IMR-90 (cell line): ENCODE measurements around the gene PEF1. TPM values are rescaled to one million over a fixed set of nuclear protein-coding genes. Genes with fewer than 3 reads are reported as not detected.

Experiments
- ATAC-seq: fragments of 200-7000 bp; cut with Tn5 transposase; 2 replicates; pipeline ENCODE4 v1.9.1; 2020; ENCODE audit warnings: low read depth, mild to moderate bottlenecking, moderate library complexity
- BruUV-seq: library from RNA; stranded (reverse); fragments of 400-500 nt; replicated peaks from 2 replicates; lab custom pipeline; 2021; lab: Mats Ljungman, UMichigan
- CTCF ChIA-PET: fragments of 300-600 bp; formaldehyde crosslinking; extraction: SDS; loops from one replicate; lab custom pipeline; 2021; ENCODE audit warnings: antibody characterized with exemption; lab: Yijun Ruan, JAX
- POLR2A ChIA-PET: fragments of 300-600 bp; sonication (Branson Sonifier 250); formaldehyde crosslinking; loops from one replicate; lab custom pipeline; 2022; ENCODE audit warnings: antibody characterized with exemption; ENCODE audit not compliant: unreplicated experiment; lab: Charles Lee
- DNase-seq: peaks from one replicate; pipeline ENCODE4 v3.0.0; 2013
- H2AFZ ChIP-seq: replicated peaks from 2 replicates; pipeline ENCODE3; 2013; ENCODE audit warnings: low read length, mild to moderate bottlenecking; ENCODE audit not compliant: poor library complexity
- H2AK5ac ChIP-seq: 2 replicates; pipeline ENCODE4 v1.6.1; 2013; ENCODE audit warnings: low read depth, low read length, inconsistent platforms
- H2AK9ac ChIP-seq: replicated peaks from 2 replicates; pipeline ENCODE3; 2013; ENCODE audit warnings: mild to moderate bottlenecking, low read depth, low read length, moderate library complexity; ENCODE audit not compliant: poor library complexity
- H2BK120ac ChIP-seq: 2 replicates; pipeline ENCODE4 v1.6.1; 2013; ENCODE audit warnings: low read depth, low read length, inconsistent platforms
- H2BK15ac ChIP-seq: 3 replicates; pipeline ENCODE4 v1.6.1; 2013; ENCODE audit warnings: low read depth, low read length, inconsistent platforms
- H2BK20ac ChIP-seq: 2 replicates; pipeline ENCODE4 v1.6.1; 2013; ENCODE audit warnings: low read depth, mild to moderate bottlenecking, inconsistent platforms, low read length, moderate library complexity
- H2BK5ac ChIP-seq: 2 replicates; pipeline ENCODE4 v1.6.1; 2013; ENCODE audit warnings: mild to moderate bottlenecking, low read depth, low read length, inconsistent platforms; ENCODE audit not compliant: poor library complexity, severe bottlenecking
- H3K14ac ChIP-seq: replicated peaks from 2 replicates; pipeline ENCODE4 v1.6.1; 2013; ENCODE audit warnings: low read depth, low read length, inconsistent platforms
- H3K18ac ChIP-seq: 2 replicates; pipeline ENCODE4 v1.6.1; 2013; ENCODE audit warnings: low read depth, low read length, control low read depth
- H3K23ac ChIP-seq: 2 replicates; pipeline ENCODE4 v1.6.1; 2013; ENCODE audit warnings: low read depth, low read length, inconsistent platforms
- H3K27ac ChIP-seq: 2 replicates; pipeline ENCODE4 v1.5.1; 2013; ENCODE audit warnings: mild to moderate bottlenecking, control low read depth, low read length; ENCODE audit not compliant: insufficient read depth
- H3K27me3 ChIP-seq: 2 replicates; pipeline ENCODE4 v1.6.1; 2013; ENCODE audit warnings: low read length; ENCODE audit not compliant: control insufficient read depth, insufficient read depth
- H3K36me3 ChIP-seq: 2 replicates; pipeline ENCODE4 v1.6.1; 2013; ENCODE audit warnings: low read length, mixed read lengths; ENCODE audit not compliant: control insufficient read depth, insufficient read depth
- H3K4ac ChIP-seq: 2 replicates; pipeline ENCODE4 v1.6.1; 2013; ENCODE audit warnings: low read depth, low read length, inconsistent platforms
- H3K4me1 ChIP-seq: 2 replicates; pipeline ENCODE4 v1.6.1; 2013; ENCODE audit warnings: low read length, mixed read lengths; ENCODE audit not compliant: control insufficient read depth, insufficient read depth
- H3K4me2 ChIP-seq: 2 replicates; pipeline ENCODE4 v1.6.1; 2013; ENCODE audit warnings: low read depth, mild to moderate bottlenecking, control low read depth, low read length, moderate library complexity
- H3K4me3 ChIP-seq: 2 replicates; pipeline ENCODE4 v1.5.1; 2013; ENCODE audit warnings: low read depth, mild to moderate bottlenecking, control low read depth, low read length, moderate library complexity; ENCODE audit not compliant: insufficient read depth
- H3K56ac ChIP-seq: 2 replicates; pipeline ENCODE4 v1.6.1; 2013; ENCODE audit warnings: low read length, inconsistent platforms; ENCODE audit not compliant: insufficient read depth; ENCODE audit errors: extremely low read depth
- H3K79me1 ChIP-seq, 2 experiments: 2 replicates each; pipeline ENCODE4 v1.6.1; 2013; ENCODE audit warnings: low read length in 2 of 2, inconsistent platforms in 1 of 2, low read depth in 1 of 2
- H3K9ac ChIP-seq: 2 replicates; pipeline ENCODE4 v1.6.1; 2013; ENCODE audit warnings: low read depth, low read length, control low read depth
- H3K9me1 ChIP-seq: 2 replicates; pipeline ENCODE4 v1.6.1; 2013; ENCODE audit warnings: low read length, inconsistent platforms; ENCODE audit not compliant: insufficient read depth
- H3K9me3 ChIP-seq: 2 replicates; pipeline ENCODE4 v1.6.1; 2013; ENCODE audit warnings: low read length; ENCODE audit not compliant: control insufficient read depth, insufficient read depth
- H4K20me1 ChIP-seq: 2 replicates; pipeline ENCODE4 v1.6.1; 2013; ENCODE audit warnings: low read length, inconsistent platforms; ENCODE audit not compliant: insufficient read depth
- H4K5ac ChIP-seq: 2 replicates; pipeline ENCODE4 v1.6.1; 2013; ENCODE audit warnings: mild to moderate bottlenecking, low read depth, low read length, control low read depth
- H4K8ac ChIP-seq, 2 experiments: 2 replicates each; pipeline ENCODE4 v1.6.1; 2013; ENCODE audit warnings: low read depth in 2 of 2, low read length in 2 of 2, control low read depth in 1 of 2, inconsistent platforms in 1 of 2
- H4K91ac ChIP-seq: 2 replicates; pipeline ENCODE4 v1.6.1; 2013; ENCODE audit warnings: low read depth, low read length, inconsistent platforms; ENCODE audit not compliant: insufficient read depth
- BHLHE40 ChIP-seq: fragments of 150-350 bp; IDR thresholded peaks from 2 replicates; pipeline ENCODE4 v1.6.1; 2016; ENCODE audit warnings: mild to moderate bottlenecking, low read depth, low read length
- CEBPB ChIP-seq: IDR thresholded peaks from 2 replicates; pipeline ENCODE4 v1.6.1; 2012; ENCODE audit warnings: low read depth, low read length, improper control_type of control experiment
- FOS ChIP-seq: fragments of 150-350 bp; IDR thresholded peaks from 2 replicates; pipeline ENCODE4 v1.6.1; 2016; ENCODE audit warnings: low read depth, low read length
- MAFK ChIP-seq: IDR thresholded peaks from 2 replicates; pipeline ENCODE4 v1.6.1; 2012; ENCODE audit warnings: low read depth, low read length, improper control_type of control experiment
- MAZ ChIP-seq: IDR thresholded peaks from 2 replicates; pipeline ENCODE4 v1.6.1; 2012; ENCODE audit warnings: low read depth, mild to moderate bottlenecking, low read length, improper control_type of control experiment, moderate library complexity, borderline replicate concordance
- MXI1 ChIP-seq: IDR thresholded peaks from 2 replicates; pipeline ENCODE4 v1.6.1; 2012; ENCODE audit warnings: low read depth, mild to moderate bottlenecking, low read length, moderate library complexity, borderline replicate concordance
- NFE2L2 ChIP-seq: fragments of 150-350 bp; IDR thresholded peaks from 2 replicates; pipeline ENCODE4 v1.6.1; 2016; ENCODE audit warnings: low read depth, mild to moderate bottlenecking, low read length
- POLR2A ChIP-seq: IDR thresholded peaks from 2 replicates; pipeline ENCODE4 v1.6.1; 2012; ENCODE audit warnings: mild to moderate bottlenecking, low read depth, low read length
- RAD21 ChIP-seq: IDR thresholded peaks from 2 replicates; pipeline ENCODE4 v1.6.1; 2012; ENCODE audit warnings: low read length, improper control_type of control experiment
- RCOR1 ChIP-seq: IDR thresholded peaks from 2 replicates; pipeline ENCODE4 v1.6.1; 2012; ENCODE audit warnings: mild to moderate bottlenecking, low read length, improper control_type of control experiment; ENCODE audit not compliant: insufficient replicate concordance
- RFX5 ChIP-seq: IDR thresholded peaks from 2 replicates; pipeline ENCODE4 v1.8.0; 2012; ENCODE audit warnings: low read depth, mild to moderate bottlenecking, low read length, moderate library complexity
- SMC3 ChIP-seq: fragments of 150-350 bp; IDR thresholded peaks from 2 replicates; pipeline ENCODE4 v1.6.1; 2016; ENCODE audit warnings: low read depth, mild to moderate bottlenecking, antibody characterized with exemption, low read length, moderate library complexity
- WGBS, 2 experiments: methylation state at CpG; one replicate each; pipeline versions ENCODE4 v1.1.5 to v1.1.7; 2013; ENCODE audit warnings: missing lambda C conversion rate in 2 of 2; ENCODE audit not compliant: insufficient read length in 1 of 2; ENCODE audit errors: extremely low coverage in 2 of 2; 5-methylcytosine and 5-hydroxymethylcytosine counted together
- dilution Hi-C: fragments of 300-500 bp; cut with HindIII; formaldehyde crosslinking; loops from one replicate; pipeline ENCODE4 v1.14.3; 2018; ENCODE audit warnings: low sequenced_read_pairs; ENCODE audit not compliant: unreplicated experiment
- in situ Hi-C: fragments of 300-500 bp; cut with MboI; formaldehyde crosslinking; loops from 3 replicates; pipeline ENCODE4 v1.14.3; 2019; ENCODE audit warnings: low sequenced_read_pairs, inconsistent platforms, mixed read lengths
- intact Hi-C: fragments of 100-400 bp; cut with micrococcal nuclease; formaldehyde crosslinking; loops from 2 replicates; pipeline ENCODE4 v1.10.0; 2022
- polyA plus RNA-seq, 3 experiments: library from polyadenylated mRNA; depleted of rRNA; stranded (reverse); fragments of >200 nt; gene quantifications; 2 replicates each; pipeline ENCODE4 v1.2.3, GENCODE V29; 2012; ENCODE audit warnings: low replicate concordance in 1 of 3
- total RNA-seq: library from RNA; depleted of rRNA; stranded (reverse); fragments of >200 nt; gene quantifications from 2 replicates; pipeline ENCODE4 v1.2.3, GENCODE V29; 2012
- TF ChIP-seq, protein P1 (sequence below): fragments of 150-350 bp; IDR thresholded peaks from 2 replicates; pipeline ENCODE4 v1.6.1; 2016; ENCODE audit warnings: low read depth, mild to moderate bottlenecking, low read length, moderate library complexity, borderline replicate concordance
- TF ChIP-seq, protein P2 (sequence below): fragments of 150-350 bp; IDR thresholded peaks from 2 replicates; pipeline ENCODE4 v1.6.1; 2017; ENCODE audit warnings: mild to moderate bottlenecking, antibody characterized with exemption, low read length, low read depth

Gene PEF1
- total and polyA plus RNA-seq, 2 of the 4 experiments (the other 2 are of a cell fraction): 84.2 to 104 TPM

DNA sequence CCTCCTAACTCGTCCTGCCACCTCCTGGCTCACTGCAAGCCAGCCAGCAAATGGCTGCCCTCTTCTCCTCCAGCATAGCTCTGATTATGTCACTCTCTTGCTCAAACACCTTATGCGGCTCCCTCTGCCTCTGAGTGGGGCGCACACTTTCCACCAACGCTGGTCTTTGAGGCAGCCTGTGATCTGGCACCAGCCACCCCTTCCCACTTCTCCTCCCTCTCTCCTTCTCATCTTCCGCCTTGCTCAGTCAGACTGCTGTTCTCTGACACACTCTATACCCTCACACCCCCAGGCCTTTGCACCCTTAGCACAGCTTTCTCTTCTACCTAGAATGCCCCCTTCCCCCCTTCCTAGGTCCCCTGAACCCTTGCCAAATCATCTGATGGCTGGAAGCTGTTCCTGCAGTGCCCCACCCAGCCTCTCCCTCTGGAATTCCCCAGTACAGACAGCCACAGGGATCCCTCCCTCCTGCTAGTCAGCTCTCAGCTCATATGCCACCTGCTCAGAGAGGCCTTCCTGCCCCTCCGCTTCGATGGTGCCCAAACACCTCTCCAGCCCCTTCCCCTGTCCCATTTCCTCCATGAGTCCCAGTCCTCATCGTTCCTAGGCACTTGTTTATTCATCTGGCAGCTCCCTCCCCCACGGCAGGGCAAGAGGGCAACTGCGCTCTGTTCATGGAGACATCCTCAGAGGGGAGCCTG lies 21.7 kb upstream of the PEF1 start:
- H3K27ac ChIP-seq: 0 out of 2 replicates have a peak overlapping the region, but pooled peaks have one; percentile 5
- H3K9ac ChIP-seq: no peak overlapping the region
- H3K18ac ChIP-seq: no peak overlapping the region
- dilution Hi-C loops (no loop called here), intact Hi-C loops (no loop called here), in situ Hi-C loops (loop anchor here (10.0 kb wide), 1 partner anchor 78 kb away; no protein-coding TSS in a partner anchor)
- no peak overlapping the region for H3K56ac ChIP-seq
- H3K4ac ChIP-seq: peak overlapping the region; percentile 43
- ChIA-PET POLR2A (no interaction called here), CTCF (interaction anchor here (0.7 to 1.8 kb wide), 5 partner anchors 9 to 123 kb away, joined by 3 to 5 read pairs (median 4); partner anchors contain the start of gene COL16A1)
- WGBS, 2 experiments: 69% methylated on average over 4 of the region's 10 CpGs; no CpG with 5 or more reads in 1 of the 2 experiments
- no peak overlapping the region for H2BK20ac ChIP-seq
- H2BK5ac ChIP-seq: no peak overlapping the region
- no peak overlapping the region for H2BK15ac ChIP-seq
- peaks cover 7% of the 10 kb centered on the region; the same call in 1 of the 2 replicates for H3K9me1 ChIP-seq
- DNase-seq: peak; percentile 46
- peaks cover 12% of the 10 kb centered on the region for H3K4me1 ChIP-seq
- peaks cover 69% of the 10 kb centered on the region for H3K36me3 ChIP-seq
- ATAC-seq: peak; percentile 12
- H3K4me3 ChIP-seq: no peak overlapping the region
- H4K5ac ChIP-seq: no peak overlapping the region
- H2BK120ac ChIP-seq: peak overlapping the region; percentile 14
- no peak overlapping the region for H4K8ac ChIP-seq
- H4K91ac ChIP-seq: peak overlapping the region; percentile 11; the same call in 1 of the 2 replicates
- H2AK5ac ChIP-seq: peak overlapping the region; percentile 64
- no peaks in the 10 kb centered on the region for H3K9me3 ChIP-seq
- no peaks in the 10 kb centered on the region for H3K27me3 ChIP-seq
- no peak overlapping the region for H3K4me2 ChIP-seq
- no TSS peak for BruUV-seq
- no peaks in the 10 kb centered on the region for H4K20me1 ChIP-seq
- H2AFZ ChIP-seq: peak overlapping the region; percentile 60
- H3K14ac ChIP-seq: 0 out of 2 replicates have a peak overlapping the region, but pooled peaks have one; percentile 4
- peak overlapping the region; percentile 87 for H2AK9ac ChIP-seq
- H3K79me1 ChIP-seq: peaks cover 0 to 3% of the 10 kb centered on the region in 2 experiments; a peak in 1 of 4 replicates
- H3K23ac ChIP-seq: no peak overlapping the region
- TF ChIP-seq NFE2L2 (no peak), MAZ (no peak), MXI1 (no peak), BHLHE40 (no peak), CEBPB (no peak), RCOR1 (no peak), POLR2A (no peak), RFX5 (no peak), MAFK (no peak), FOS (no peak), RAD21 (no peak), SMC3 (no peak)
- TF ChIP-seq, protein P1, sequence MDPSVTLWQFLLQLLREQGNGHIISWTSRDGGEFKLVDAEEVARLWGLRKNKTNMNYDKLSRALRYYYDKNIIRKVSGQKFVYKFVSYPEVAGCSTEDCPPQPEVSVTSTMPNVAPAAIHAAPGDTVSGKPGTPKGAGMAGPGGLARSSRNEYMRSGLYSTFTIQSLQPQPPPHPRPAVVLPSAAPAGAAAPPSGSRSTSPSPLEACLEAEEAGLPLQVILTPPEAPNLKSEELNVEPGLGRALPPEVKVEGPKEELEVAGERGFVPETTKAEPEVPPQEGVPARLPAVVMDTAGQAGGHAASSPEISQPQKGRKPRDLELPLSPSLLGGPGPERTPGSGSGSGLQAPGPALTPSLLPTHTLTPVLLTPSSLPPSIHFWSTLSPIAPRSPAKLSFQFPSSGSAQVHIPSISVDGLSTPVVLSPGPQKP: no peak
- TF ChIP-seq, protein P2, sequence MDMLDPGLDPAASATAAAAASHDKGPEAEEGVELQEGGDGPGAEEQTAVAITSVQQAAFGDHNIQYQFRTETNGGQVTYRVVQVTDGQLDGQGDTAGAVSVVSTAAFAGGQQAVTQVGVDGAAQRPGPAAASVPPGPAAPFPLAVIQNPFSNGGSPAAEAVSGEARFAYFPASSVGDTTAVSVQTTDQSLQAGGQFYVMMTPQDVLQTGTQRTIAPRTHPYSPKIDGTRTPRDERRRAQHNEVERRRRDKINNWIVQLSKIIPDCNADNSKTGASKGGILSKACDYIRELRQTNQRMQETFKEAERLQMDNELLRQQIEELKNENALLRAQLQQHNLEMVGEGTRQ: no peak
